Renal cortex interstitium (tissue), 11 donors: Measurements from ENCODE around the gene MRPL39. TPM values are rescaled to one million over a fixed set of nuclear protein-coding genes. Genes with fewer than 3 reads are reported as not detected.
"Not testable (repeated sequence)": the region's sequence is repeated elsewhere in the genome, so short reads cannot be mapped to it uniquely, and the experiment has no call there.

Experiments
- DNase-seq, 11 donors: peaks; one replicate each; pipeline ENCODE4 v3.0.0-alpha.2; 2013; ENCODE audit warnings: low read depth in 9 of 11, low spot score in 4 of 11; ENCODE audit errors: extremely low read depth in 1 of 11
- polyA plus RNA-seq, 3 donors: library from polyadenylated mRNA; unstranded; fragments of 120-200 nt; gene quantifications; one replicate each; pipeline ENCODE4 v1.2.1, GENCODE V29; 2013; ENCODE audit not compliant: insufficient read length in 3 of 3

The MRPL39 gene
- polyA plus RNA-seq, 3 donors, result 35.5 to 48.1 (median 38.4) TPM

- no peak for DNase-seq
These were observed 25.0 kb upstream of the MRPL39 start for GRCh38 chr21:25632296-25632695.

DNA sequence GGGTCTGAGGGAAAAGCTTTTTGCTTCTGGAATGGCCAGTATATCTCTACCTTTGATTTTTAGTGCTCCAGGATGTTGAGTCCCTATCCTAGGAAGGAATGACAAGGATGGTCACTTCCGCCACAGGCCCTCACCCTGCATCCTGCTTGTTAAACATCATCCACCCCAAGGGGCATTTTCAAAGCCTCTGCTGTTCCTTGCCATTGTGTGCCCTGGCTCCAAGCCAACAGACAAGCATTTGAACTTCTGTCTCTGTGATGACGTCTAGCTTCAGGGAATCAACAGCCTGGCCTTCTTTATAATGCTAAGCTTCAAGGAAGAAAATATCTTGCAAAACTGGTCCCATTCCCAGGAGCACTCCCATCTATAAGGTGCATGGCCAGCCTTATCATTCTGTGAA is 19.5 kb upstream of the MRPL39 start:
- DNase-seq, result peak in 1 of 11 donors; percentile 24

- not testable (repeated sequence) for DNase-seq
These were observed 18.7 kb upstream of the MRPL39 start for GRCh38 chr21:25625776-25626555.

DNA sequence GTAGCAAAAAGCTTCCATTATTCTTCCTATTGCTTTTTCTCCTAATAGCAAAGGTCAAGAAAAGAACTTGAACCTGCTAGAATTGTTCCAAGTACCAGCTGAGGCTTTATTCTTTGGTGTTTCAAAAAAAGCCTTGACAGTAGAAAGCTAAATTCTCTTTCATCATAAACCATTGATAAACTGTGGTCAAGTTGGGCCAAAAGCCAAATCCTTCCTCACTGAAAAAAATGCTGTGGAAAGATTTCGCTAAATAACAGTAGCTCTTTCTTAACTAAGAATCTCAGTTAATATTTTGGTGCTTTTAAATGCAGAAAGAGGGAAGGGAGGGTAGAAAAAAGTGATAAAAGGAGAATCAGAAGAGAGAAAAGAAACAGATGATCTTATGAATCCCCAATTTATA is 17.8 kb upstream of the MRPL39 start:
- DNase-seq, result no peak

DNA sequence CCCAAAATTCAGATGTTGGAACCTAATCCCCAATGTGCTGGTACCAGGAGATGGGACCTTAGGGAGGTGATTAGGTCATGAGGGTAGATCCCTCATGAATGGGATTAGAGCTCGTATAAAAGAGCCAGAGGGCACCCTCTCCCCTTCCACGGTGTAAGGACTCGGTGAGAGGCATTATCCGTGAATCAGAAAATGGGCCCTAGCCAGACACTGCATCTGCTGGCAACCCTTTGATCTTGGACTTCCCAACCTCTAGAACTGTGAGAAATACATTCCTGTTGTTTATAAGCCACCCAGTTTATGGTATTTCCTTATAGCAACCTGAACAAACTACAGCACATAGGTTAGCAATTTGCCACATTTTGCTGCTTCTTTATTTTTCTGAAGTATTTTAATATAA is 17.2 kb upstream of the MRPL39 start:
- no peak for DNase-seq

- no peak for DNase-seq
These were observed 11.9 kb upstream of the MRPL39 start for GRCh38 chr21:25619198-25619597.

GRCh38 chr21:25615880-25616279 is 8.6 kb upstream of the MRPL39 start:
- DNase-seq, result no peak

- DNase-seq, result no peak
These were observed 7.2 kb upstream of the MRPL39 start for GRCh38 chr21:25614441-25614840.

DNA sequence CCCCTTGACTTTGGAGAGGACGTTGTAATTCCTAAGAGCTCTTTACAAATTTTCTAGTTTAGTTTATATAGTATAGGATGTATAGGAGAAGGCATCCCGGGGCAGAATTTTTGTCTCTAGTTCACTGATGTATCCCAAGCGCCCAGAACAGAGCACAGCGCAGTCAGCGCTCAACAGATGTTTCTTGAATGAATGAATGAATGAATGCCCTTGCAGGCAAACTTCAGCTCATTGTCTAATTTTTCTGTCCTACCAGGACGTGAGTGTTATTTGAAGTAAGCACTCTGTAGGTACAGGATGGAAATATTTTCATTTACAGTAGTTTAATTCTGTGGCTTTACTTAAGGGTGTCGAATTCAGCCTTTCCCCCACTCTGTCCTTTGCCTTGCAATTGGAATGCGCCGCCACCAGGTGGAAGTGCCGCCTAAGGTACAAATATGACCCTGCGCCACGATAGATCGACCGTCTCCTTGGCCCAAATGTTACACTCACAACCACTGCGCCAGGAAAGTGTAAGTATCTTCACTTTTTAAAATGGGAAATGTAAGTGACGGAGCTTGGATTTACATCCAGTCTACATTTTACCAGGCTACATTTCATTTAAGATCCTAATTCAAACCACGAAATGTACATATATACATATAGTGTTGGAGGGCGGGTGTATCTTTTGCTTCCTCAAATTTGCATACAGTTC is 910 bp upstream of the MRPL39 start:
- DNase-seq, result peak; percentile 61 to 80 (median 71)

DNA sequence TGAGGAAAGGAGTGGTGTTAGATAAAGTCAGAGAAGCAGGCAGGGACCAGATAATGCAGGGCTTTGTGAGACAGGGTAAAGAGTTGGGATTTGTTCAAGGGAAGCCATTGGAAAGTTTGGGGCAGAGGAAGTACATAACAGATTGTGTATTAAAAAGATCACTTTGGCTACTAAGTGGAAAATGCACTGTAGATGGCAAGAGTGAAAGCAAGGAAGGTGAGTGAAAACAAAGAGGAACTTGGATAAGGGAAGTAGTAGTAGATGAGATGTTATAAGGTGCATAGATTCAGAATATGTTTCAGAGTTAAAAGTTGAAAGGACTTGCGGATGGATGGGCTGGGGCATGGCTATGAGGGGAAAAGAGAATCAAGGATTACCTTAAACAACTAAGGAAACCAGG is 17.4 kb downstream of the MRPL39 start:
- DNase-seq, result no peak

DNA sequence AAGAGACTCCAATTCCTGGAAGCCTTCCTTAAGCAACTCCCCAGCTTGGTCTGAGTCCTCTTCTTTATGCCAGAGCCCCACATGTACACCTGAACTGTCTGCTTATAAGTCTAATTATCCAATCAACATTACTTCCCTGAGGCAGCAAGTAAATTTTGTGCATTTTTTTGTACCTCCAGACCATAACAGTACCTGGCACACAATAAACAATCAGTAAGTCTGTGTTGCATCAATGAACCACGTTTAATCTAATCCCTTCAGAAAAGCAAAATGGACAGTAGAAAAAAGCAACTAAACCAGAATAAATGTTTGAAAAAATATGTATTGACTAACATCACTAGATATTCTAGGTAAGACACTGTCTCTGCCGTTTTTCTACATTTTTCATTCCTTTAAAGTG is 20.5 kb downstream of the MRPL39 start:
- no peak for DNase-seq

DNA sequence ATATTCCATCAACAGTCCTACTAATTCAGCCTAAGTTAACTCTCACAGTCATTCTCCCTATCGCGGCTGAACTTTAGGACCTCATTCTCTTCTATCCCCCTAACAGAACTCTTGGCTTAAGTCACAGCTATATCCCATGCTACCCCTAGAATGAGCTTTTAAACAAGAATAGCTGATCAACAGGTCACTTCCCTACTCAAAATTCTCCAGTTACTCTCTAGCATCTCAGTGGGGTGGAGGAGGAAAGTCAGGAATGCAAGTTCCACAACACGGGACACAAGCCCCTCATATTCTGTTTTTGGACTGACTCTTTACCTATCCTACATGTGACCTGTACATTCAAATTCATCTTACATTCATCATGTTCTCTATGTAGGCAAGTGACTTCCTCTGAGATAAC is 21.0 kb downstream of the MRPL39 start:
- DNase-seq, result no peak

- no peak for DNase-seq
These were observed 22.2 kb downstream of the MRPL39 start for GRCh38 chr21:25584833-25585676.

DNA sequence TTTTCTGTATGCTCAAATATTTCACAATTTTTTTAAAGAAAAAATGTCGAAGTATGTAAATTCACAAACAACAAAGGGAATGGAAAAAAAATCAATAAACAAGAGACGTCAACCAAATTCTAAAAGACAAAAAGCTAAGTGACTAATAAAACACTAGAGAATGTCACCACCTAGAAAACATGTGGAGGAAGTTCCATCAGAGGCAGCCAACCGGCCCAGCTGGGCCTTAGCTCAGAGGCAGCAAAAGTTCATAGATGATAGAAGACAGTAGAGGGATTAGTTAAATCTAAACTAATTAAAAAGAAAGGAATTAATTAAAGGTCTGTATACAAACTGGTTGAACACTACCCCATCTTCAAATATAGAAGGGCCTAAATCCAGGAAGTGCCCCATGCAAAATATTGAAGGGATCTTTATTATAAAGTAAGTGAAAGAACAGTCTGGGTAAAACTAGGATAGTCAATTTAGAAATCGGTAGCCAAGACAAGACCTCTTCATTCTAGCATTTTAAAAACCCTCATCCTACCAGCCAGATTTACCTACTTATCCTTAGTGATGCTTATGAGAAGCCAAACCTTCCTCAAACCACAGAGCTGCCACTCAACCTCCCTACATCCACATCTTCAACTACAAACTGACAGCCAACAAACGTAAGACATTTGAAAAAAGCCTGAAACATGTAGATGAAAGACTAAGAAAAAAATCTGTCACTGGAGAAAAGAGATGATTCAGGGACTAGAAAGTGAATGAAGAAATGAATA is 23.7 kb downstream of the MRPL39 start:
- no peak for DNase-seq

DNA sequence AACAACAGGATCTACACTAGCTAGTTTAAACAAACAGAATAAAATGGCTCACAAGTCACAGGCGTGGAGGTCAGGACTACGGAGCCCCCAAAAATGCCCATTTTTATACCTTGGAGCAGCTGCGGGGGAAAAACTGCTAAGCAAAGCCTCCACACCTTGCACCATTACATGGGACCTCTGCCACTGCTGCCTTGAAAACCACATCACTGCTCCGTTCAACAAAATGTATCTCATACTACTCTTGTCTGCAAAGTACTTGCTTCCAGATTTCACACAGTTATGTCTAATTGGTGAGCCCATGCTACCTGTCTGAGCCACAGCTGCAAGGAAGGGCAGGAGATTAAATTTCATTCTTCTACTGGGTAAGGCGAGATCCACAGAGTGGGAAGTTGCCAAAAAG is 24.4 kb downstream of the MRPL39 start:
- no peak for DNase-seq

DNA sequence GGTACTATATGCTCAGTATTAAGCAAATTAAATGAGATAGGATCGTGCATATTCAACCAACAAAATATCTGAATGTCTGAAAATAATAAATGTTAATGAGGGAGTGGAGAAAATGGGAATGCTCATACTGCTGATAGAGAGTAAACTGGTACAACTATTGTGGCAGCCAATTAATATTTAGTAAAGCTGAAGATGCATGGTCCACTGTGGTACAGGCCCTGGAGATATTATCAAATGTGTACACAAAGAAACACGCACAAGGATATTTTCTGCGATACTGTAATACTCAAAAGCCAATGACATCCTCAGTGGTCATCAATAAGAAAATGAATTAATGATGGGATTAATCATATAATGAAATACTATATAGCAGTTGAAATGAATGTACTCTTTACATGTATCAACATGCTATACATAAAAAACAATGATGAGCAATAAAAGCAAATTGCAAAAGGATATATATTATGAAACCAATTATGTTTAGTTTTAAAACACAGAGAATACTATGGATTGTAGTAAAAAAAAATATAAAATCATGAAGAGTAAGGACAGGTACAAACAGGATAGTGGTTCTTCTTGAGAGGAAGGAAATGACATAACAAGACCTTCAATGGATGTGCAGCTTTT is 25.0 kb downstream of the MRPL39 start:
- no peak for DNase-seq

- no peak for DNase-seq
These were observed 25.7 kb downstream of the MRPL39 start for GRCh38 chr21:25581582-25581981.

GRCh38 chr21:25580912-25581260 is 26.4 kb downstream of the MRPL39 start:
- DNase-seq, result no peak
